Measurements from ENCODE around the gene RBM20.

RBM20 gene

DNA sequence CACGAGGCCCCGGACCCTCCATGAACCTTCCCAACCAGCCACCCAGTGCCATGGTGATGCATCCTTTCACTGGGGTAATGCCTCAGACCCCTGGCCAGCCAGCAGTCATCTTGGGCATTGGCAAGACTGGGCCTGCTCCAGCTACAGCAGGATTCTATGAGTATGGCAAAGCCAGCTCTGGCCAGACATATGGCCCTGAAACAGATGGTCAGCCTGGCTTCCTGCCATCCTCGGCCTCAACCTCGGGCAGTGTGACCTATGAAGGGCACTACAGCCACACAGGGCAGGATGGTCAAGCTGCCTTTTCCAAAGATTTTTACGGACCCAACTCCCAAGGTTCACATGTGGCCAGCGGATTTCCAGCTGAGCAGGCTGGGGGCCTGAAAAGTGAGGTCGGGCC, 137.0 kb downstream of the RBM20 start:
- no peak for DNase-seq

DNA sequence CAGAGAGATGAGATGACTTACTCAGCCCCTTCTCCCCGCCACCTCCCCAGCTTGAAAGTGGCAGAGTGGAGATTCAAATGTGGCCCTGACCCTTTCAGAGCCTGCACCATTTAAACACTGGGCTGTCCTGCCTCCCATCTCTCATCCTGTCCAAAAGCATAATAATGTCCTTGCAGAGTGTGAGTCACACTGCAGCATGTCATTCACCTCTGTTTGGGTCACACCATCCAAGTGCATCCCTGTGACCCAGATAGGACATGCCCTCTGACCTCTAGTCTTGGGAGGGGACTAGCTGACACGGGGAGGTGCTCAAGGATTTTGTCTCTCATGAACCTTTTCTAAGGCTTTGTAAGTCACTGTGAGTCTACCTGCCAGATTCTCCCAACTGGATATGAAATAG, 138.5 kb downstream of the RBM20 start:
- no peak for DNase-seq

DNA sequence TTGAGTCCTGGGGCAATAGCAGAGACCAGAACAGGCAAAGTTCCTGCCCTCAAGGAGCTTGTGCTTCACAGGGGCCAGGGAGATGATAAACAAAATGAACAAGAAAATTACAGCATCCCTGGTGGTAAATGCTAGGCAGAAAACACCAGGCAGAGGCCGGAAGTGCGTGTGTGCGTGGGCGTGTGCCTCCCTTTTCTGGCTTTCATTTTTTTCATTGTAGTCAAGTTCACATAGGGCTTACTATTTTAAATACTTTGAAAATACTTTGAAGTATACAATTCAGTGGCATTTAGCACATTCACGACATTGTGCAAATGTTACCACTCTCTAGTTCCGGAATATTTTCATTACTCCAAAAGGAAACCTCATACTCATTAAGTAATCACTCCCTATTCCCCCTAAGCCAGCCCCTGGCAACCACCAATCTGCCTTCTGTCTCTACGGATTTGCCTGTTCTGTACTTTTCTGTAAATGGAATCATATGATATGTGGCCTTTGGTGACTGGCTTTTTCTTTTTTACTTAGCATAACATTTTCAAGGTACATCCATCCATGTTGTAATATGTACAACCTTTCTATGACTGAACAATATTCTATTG, 139.5 kb downstream of the RBM20 start:
- peak in 7 of 56 donors; percentile 3 to 28 (median 15) for DNase-seq

DNA sequence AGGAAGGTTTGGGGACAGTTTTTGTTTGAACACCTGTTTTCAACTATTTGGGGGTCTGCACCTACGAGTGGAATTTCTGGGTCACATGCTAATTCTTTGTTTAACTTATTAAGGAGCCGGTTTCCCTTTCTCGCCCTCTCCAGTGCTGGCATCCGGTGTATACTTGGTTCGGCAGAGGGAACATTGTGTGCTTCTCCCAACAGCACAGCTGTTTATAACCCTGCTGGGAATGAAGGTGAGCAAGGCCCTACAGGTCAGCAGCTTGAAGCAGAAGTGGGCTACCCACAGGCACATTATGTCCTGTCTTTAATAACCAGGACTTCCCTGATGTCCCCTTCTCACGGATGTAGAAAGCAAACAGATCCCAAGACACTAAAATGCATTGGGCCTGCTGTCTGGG, 140.1 kb downstream of the RBM20 start:
- no peak for DNase-seq

DNA sequence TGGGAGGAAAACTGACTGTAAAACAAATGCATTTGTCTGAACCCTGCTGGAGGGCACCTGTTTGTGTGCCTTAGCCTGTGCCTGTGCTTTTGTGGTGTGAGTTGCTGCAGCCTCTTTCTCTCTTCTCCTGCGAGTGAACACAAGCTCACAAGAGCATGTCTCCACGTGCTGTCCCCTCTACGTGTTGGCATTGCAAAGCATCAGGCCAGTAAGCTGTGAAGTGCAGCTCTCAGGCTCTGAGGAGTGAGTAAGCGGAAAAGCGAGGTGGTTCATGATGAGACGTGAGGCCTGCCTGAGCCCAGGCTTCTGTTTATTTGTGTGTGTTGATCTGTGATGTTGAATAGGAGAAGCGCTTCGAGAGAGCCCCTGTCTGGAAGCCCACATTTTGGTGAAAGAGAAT, 142.0 kb downstream of the RBM20 start:
- DNase-seq: no peak

DNA sequence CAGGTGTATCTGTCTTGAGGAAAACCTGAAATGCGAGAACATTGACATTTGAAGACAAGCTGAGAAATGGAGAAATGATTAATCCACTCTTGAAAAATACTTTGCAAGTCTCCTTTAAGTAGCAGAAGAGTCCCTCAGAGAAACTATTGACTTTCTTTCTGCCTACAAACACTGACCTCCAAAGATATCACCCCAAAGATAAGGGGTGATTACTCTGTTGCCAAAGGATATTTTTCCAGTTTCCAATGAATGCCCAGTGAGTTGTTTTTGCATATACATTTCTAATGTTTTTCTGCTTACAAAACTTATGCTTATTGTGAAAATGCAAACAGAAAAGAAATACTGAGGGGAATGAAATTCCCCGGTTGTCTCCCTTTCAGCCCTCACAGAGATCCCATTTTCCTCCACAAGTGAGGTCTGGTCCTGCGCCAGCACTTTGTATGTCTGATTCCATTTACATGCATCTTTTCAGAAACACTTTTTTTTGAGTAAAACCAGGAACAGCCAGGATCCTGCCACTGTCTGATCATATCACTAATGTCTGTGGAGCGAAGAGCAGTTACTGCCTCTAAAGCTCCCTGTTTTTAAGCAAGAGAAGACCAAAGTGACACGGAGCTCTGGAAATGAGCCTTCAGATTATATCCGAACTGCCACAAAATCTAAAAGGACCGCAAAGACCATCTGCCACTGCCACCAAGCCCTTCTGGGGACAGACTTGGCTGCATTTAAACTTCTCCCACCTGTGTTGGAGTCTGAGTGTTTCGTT, 144.7 kb downstream of the RBM20 start:
- DNase-seq: no peak

DNA sequence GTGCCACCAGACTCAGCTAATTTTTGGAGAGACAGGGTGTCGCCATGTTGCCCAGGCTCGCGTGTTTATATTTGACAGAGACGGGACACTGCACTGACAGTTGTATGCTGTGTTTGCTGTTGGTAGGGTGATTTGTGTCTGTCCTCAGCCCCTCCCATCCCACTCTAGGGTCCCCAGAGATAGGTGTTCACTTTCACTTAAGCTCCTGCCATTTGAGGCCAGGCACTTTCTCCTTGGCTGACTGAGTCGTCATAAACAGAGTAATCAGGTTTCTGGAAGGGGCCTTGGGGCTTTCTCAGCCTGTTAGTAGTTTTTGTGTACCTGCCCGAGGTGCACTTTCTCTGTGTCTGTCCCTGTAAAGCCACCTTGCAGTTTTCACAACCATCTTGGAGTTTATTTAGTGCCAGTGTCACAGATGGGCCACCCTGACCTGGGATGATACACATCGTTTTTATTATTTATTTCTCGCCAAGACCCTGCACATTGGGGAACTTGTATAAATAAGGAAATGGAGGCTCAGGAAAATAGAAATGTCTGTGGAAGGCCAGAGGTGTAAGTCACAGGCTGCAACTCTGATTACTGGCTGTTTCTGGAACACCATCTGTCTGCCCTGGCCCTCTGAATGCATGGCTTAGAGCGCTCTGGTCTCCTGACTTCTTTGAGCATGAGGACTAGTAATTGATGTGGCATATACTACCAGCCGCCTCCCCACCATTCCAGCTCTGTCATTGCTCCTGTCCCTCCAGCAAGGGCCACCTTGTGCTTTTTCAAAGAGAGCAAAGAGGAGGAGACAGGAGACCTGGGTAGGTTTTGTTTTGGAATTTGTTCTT, 145.7 kb downstream of the RBM20 start:
- DNase-seq: no peak

DNA sequence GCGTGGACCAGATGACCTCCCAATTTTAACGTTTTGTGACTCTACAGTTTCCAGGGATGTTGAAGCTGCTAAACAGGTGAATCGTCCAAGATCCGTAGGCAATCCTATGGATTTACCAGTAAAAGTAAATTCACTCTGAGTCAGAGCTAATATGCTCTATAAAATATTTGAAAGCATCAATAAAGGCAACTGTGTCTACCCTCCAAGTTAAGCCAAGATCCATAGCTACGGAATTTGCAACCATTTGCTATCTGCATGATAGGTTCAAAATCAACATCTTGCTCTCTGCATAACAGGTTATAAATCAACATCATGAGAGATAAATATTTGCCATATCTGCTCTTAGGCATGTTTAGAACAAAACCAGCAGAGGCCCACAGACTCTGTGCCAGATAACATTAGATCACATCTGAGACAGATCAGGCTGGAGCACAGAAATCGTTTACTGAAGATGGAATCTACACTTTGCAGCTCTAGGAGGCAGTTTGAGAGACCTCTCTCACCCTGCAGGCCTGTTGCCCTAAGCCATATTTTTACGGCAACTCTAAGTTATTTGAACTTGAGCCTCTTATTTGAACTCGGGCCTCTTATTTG, 146.9 kb downstream of the RBM20 start:
- no peak for DNase-seq

DNA sequence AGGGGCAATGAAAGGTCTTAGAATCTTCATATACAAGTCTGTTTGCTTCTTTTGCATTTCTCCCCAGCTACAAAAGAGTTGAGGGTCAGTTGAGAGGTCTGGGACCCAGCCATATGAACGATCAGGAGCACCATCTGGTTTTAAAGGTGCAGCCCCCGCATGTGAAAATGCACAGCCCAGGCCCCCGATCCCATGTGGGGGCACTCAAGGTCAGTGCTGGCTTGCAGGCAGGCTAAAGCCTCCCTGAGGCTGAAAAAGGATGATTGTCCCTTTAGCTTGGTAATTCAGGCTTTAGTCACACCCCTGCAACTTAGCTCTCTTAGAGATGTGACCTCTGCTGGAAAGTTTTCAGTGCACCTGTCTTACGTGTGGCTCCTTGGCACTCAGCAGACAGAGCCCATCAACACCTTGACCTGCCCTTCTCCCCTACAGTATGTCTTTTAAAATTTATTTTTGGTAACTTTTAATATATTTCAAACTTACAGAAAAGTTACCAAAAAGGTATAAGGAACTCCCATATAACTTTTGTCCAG, 147.5 kb downstream of the RBM20 start:
- DNase-seq: no peak

DNA sequence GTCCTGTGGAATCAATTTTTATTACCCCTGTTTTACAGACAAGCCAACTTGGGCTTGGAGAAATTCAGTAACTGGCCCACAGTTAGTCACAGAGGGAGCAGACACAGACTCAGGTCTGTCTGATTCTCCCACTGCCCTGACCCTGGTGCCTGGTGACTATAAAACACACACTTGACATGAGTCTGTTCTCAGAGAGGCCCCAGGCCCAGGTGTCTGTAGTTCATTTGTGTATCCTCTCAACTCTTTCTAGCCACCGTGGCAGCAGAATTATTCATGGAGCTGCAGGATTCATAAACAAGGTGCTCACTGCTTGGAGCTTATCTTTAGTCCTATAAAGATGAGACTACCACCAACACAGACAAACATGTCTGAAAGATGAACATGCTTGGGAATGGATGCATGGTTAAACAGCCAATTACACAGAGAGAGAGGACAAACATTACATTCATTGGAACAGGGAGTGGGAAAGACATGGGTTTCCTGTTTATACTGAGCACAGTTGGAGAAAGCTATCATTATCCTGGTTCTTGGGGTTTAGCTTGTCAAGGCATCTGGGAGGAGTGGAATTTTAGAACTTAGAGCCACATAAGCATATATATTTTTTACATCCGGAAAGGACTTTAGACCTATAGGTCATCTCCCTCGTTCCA, 148.5 kb downstream of the RBM20 start:
- peak in 1 of 56 donors; percentile 11 for DNase-seq

DNA sequence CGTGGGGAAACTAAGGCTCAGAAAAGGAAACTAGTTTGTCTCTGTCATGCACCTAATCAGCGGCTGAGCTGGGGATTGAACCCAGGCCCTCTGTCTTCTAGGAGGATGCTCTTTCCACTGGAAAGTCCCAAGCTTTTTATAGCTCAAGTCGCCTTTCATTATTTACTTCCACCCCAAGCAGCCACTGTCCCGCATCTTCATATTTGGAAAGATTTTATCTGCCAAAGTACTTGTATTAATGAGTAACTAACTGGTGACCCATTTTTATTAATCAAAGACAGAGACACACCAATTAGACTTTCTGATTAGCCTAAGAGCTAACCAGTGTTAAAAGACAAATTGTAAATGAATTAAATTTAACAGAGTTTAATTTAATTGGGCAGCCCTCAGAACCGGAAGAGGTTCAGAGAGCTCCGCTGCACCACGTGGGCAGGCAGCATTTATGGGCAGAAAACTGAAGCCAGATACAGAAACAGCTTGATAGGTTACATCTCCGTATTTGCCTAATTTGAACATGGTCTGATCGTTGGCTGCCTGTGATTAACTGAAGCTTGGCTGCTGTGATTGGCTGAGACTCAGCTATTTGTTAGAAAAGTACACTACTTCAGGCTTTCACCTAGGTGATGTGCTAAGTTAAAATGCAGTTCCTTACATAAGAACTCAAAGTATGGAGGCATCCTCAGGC, 149.1 kb downstream of the RBM20 start:
- peak in 18 of 56 donors; percentile 10 to 65 (median 32) for DNase-seq

DNA sequence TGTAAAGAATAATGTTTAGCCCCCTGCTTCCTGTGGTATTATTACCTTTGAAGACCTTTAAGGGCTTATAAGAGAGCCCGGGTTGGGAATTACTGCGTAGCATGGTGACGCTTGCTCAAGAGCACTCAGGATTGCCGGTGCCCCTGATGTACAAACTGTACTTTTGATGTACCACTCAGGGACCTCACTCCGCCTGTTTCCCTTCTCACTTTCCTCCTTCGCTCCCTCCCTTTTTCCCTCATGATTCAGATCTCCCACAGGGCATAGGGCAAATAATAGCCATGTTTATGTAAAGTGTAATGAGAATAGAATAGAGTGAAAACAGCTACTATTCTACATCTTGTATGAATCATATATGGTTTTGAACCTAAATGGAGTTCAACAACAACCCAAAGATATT, 149.8 kb downstream of the RBM20 start:
- DNase-seq: no peak

DNA sequence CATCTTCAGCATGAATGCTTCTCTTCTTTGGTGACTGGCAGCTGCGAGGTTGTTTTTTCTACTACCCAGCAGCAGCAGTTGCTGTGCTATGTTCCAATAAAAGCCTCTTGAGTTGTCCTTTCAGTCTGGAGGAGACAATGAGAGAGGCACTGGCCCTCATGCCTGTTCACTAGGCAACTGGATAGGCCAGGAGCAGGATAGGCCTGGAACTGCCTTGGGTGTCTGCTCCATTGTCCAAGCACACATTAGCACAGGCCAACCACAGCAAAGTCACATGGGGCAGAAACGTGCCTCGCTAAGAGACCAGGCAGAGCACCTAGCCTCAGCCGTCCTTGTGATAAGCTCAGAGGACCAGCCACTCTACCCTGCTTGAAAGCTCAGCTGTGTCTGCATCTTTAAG, 150.7 kb downstream of the RBM20 start:
- DNase-seq: peak in 51 of 56 donors; percentile 15 to 85 (median 57)

DNA sequence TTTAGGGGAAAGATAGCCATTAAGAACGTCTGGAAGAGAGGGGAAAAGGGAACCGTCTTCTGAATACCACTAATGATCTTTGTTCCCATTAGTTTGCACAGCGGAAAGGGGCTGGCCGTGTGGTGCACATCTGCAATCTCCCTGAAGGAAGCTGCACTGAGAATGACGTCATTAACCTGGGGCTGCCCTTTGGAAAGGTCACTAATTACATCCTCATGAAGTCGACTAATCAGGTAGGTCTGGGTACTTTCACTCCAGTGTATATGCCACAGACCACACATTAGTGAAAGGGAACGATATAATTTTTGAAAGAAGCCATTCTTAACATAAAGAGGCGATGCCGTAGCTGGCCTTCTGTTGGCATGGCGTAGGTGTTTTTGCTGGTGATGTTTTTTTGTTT, 153.3 kb downstream of the RBM20 start:
- DNase-seq: no peak

DNA sequence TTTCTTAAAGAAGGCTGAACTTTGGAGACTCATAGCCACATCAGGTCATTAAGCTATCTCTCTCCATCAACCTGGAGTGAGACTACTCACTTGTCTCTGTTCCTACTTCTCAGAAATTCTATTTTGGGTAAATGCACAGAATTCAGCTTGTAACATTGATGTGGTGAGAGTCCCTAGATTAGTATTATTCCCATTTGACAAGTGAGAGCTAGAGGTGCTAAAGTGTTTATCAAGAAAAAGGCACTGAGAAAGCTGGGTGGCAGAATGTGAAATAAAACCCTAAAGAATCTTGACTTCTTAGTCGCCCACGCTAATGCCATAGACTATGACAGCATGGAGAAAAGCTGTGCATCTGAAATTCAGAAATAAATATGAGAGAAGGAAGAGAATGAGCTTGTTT, 154.2 kb downstream of the RBM20 start:
- no peak for DNase-seq

DNA sequence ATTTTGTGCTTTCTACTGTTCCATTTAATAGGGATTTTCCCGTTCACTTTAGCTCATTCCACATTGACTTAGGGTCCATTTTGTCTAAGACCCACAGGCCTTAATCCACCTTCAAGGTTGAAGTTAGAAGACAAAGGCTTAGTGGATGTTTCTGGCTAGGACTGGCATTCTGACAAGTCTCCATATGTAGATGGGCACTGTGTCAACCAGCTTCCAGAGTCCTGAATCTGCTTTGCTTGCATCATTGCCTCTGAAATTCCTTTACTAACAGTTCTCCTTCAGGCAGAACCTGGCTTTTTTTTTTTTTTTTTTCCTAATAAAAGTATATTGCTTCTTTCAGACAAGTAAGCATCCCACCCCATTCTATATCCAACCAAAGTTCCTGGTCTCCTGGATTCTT, 158.0 kb downstream of the RBM20 start:
- DNase-seq: no peak

DNA sequence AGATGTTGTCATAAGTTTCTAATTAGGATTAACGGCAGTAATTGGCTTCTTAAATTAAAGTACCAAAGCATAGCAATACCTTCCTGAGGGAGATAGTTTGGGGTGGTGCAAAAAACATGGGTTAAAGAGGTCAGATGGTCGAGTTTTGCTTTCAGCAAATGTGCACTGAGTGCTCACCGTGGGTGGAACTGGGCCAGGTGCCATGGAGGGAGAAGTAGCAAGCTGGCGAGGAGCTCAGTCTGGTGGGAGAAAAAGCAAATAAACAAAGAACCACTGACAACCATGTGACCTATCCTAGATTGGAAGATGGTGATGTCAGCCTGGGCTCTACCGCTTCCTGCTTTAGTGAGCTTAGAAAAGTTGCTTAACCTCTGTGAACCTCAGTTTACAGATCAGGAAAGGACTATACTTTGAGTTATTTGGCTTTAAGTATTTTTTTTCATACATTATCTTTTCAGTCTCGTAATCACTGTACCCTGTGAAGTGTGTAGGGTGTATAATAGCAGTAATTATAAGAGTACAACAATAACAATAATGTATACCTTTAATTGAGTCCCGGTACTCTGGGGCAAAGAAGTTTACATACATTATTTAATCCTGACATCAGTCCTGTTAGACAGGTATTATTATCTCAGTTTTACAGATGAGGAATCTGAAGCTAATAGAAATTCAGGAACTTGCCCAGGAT, 158.6 kb downstream of the RBM20 start:
- DNase-seq: peak in 27 of 56 donors; percentile 11 to 66 (median 28)

DNA sequence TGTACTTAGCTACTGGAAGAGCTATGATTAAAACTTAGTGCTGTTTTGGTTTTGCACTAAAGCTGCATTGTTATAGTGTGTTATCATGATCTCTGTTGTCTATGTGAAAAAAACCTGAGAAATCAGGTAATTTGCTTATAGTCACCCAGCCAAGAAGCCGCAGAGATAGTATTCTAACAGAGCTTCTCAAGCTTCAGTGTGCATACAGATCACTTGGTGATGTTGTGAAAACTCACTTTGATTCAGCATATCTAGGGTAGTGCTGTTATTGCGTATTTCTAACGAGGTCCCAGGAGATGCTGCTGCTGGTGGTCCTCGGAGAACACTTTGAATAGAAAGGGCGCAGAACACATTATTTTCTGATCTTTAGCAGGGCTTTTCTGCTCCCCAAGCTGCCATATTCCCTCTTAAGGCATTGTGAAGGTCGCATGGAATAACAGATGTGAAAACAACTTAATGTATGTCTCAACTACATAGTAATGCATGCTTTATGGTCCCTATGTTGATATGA, 159.2 kb downstream of the RBM20 start:
- no peak for DNase-seq

DNA sequence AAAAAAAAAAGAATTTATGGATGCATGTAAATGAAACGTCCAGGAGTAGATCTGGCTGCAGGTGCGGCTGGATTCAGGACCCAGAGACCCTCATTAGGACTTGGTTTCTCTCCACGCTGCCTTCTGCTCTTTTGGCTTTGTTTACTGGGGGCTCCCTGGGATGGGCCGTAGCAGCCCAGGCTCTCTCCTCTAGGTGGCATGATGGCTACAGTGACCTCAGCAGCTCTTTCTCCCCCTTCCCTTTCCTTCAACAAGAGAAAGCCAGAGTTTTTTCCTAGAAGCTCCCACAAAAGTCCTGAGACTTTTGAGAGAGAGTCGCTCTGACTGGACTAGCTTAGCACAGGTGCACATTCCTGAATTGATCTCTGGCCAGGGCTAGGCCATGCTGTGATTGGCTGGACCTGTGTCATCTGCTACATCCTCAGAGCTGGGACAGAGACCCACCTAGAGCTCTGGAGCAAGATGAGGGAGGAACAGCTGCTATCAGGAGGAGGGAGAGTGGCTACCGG, 159.7 kb downstream of the RBM20 start:
- peak in 40 of 56 donors; percentile 11 to 66 (median 34) for DNase-seq
